K562 (cell line): Measurements from ENCODE around the gene CRADD. TPM values are rescaled to one million over a fixed set of nuclear protein-coding genes. Genes with fewer than 3 reads are reported as not detected.

Experiments used
- ATAC-seq: fragments of 200-7000 bp; cut with Tn5 transposase; 3 replicates; pipeline ENCODE4 v1.9.1; 2020; ENCODE audit warnings: moderate library complexity
- BruUV-seq: library from RNA; stranded (reverse); fragments of 400-500 nt; replicated peaks from 2 replicates; lab custom pipeline; 2021; lab: Mats Ljungman, UMichigan
- CTCF ChIA-PET: fragments of 300-600 bp; formaldehyde crosslinking; extraction: SDS; loops from one replicate; lab custom pipeline; 2021; ENCODE audit warnings: low intra/inter-chr PET ratio; lab: Yijun Ruan, JAX
- POLR2A ChIA-PET: fragments of 300-600, 350-650 bp; sonication (Branson Sonifier 250); formaldehyde crosslinking; extraction: SDS; loops from one replicate; lab custom pipeline; 2021; ENCODE audit warnings: antibody characterized with exemption, inconsistent platforms; lab: Yijun Ruan, JAX
- DNase-seq, 4 experiments: peaks; one replicate each; pipeline versions ENCODE4 v3.0.0 to v3.0.0-alpha.2; 2011 to 2018; ENCODE audit warnings: low spot score in 3 of 4, mixed read lengths in 3 of 4; ENCODE audit errors: extremely low read depth in 1 of 4
- FAIRE-seq: peaks from 2 replicates; lab custom pipeline; 2011; peaks lifted over from hg19 to GRCh38; lab: Jason Lieb, UNC
- H2AFZ ChIP-seq: 2 replicates; pipeline ENCODE4 v1.6.0; 2011; ENCODE audit warnings: low read depth, low read length, control low read depth, inconsistent platforms
- H3K27ac ChIP-seq: fragments of 200-600 bp; 3 replicates; pipeline ENCODE4 v1.8.0; 2011; ENCODE audit warnings: low read depth, mild to moderate bottlenecking, control low read depth, inconsistent platforms, low read length, moderate library complexity, mixed read lengths; ENCODE audit errors: extremely low read depth
- H3K27me3 ChIP-seq, 2 experiments: fragments of 300-600 bp in 1 of 2; 2 replicates in 1 of 2; 3 replicates in 1 of 2; pipeline versions ENCODE4 v1.6.0 to v1.8.0; 2011; ENCODE audit warnings: inconsistent platforms in 2 of 2, low read length in 2 of 2, mild to moderate bottlenecking in 1 of 2, mixed read lengths in 1 of 2, moderate library complexity in 1 of 2; ENCODE audit not compliant: control insufficient read depth in 2 of 2, insufficient read depth in 2 of 2
- H3K36me3 ChIP-seq: fragments of 300-600 bp; 3 replicates; pipeline ENCODE4 v1.8.0; 2011; ENCODE audit warnings: mild to moderate bottlenecking, low read length, inconsistent platforms; ENCODE audit not compliant: control insufficient read depth, insufficient read depth
- H3K4me1 ChIP-seq, 2 experiments: fragments of 200-600 bp in 1 of 2; replicated peaks in 1 of 2; 2 replicates in 1 of 2; 3 replicates in 1 of 2; pipeline versions ENCODE4 v1.5.1 to v1.8.0; 2011; ENCODE audit warnings: inconsistent platforms in 2 of 2, low read length in 2 of 2, mild to moderate bottlenecking in 1 of 2, mixed read lengths in 1 of 2, moderate library complexity in 1 of 2; ENCODE audit not compliant: control insufficient read depth in 2 of 2, insufficient read depth in 2 of 2
- H3K4me2 ChIP-seq: 2 replicates; pipeline ENCODE4 v1.6.1; 2011; ENCODE audit warnings: low read length, control low read depth, inconsistent platforms, mixed read lengths; ENCODE audit not compliant: insufficient read depth
- H3K4me3 ChIP-seq: fragments of 200-600 bp; sonication (generic), shearing (Covaris generic); 2 replicates; pipeline ENCODE4 v1.5.1; 2016; ENCODE audit warnings: control low read depth, inconsistent platforms
- H3K79me2 ChIP-seq: fragments of 200-600 bp; 3 replicates; pipeline ENCODE4 v1.8.0; 2011; ENCODE audit warnings: low read length, inconsistent platforms; ENCODE audit not compliant: control insufficient read depth, insufficient read depth
- H3K9ac ChIP-seq, 2 experiments: 2 replicates each; pipeline versions ENCODE4 v1.6.0 to v1.6.1; 2011; ENCODE audit warnings: low read depth in 2 of 2, low read length in 2 of 2, control low read depth in 1 of 2, inconsistent platforms in 1 of 2, mild to moderate bottlenecking in 1 of 2, mixed read lengths in 1 of 2; ENCODE audit not compliant: insufficient read depth in 1 of 2
- H3K9me1 ChIP-seq: one replicate; pipeline ENCODE4 v1.6.0; 2011; ENCODE audit warnings: inconsistent platforms, mild to moderate bottlenecking, low read length, moderate library complexity; ENCODE audit not compliant: control insufficient read depth, insufficient read depth
- H3K9me3 ChIP-seq: replicated peaks from 2 replicates; pipeline ENCODE4 v1.5.1; 2011; ENCODE audit warnings: low read depth, low read length, inconsistent platforms; ENCODE audit not compliant: control insufficient read depth, insufficient read depth
- H4K20me1 ChIP-seq: replicated peaks from 2 replicates; pipeline ENCODE4 v1.6.1; 2011; ENCODE audit warnings: low read length, inconsistent platforms, mixed read lengths; ENCODE audit not compliant: control insufficient read depth, insufficient read depth
- ARID4B ChIP-seq: sonication (generic); formaldehyde crosslinking; IDR thresholded peaks from 2 replicates; pipeline ENCODE4 v1.8.0; 2022; ENCODE audit warnings: mild to moderate bottlenecking, missing genetic modification reagents
- WGBS: fragments of 100-300 bp; shearing (Covaris generic); methylation state at CpG from one replicate; pipeline ENCODE4 v1.1.6; 2016; ENCODE audit warnings: low coverage, mixed read lengths; ENCODE audit not compliant: insufficient coverage; ENCODE audit errors: missing lambda C conversion rate; 5-methylcytosine and 5-hydroxymethylcytosine counted together
- in situ Hi-C: fragments of 300-500 bp; cut with MboI; formaldehyde crosslinking; loops from 4 replicates; pipeline ENCODE4 v1.15.0; 2018; ENCODE audit warnings: inconsistent platforms, mixed read lengths
- intact Hi-C: fragments of 100-400 bp; cut with micrococcal nuclease; formaldehyde crosslinking; loops from 2 replicates; pipeline ENCODE4 v1.14.2; 2022
- polyA plus RNA-seq, 8 experiments: library from polyadenylated mRNA; depleted of rRNA in 4 of 8; stranded (reverse) in 5 of 8; unstranded in 3 of 8; fragments of >200 nt; fragmentation: Nextera tagmentation in 2 of 8; fragmentation: Illumina TruSeq in 1 of 8; extraction: Ambion mirVana in 2 of 8; extraction: Trizol in 1 of 8; gene quantifications; 2 replicates each; pipeline versions ENCODE4 v1.2.1 to v1.2.3, GENCODE V29; 2011 to 2014; ENCODE audit warnings: inconsistent platforms in 1 of 8, missing spikeins in 1 of 8
- total RNA-seq, 7 experiments: library from RNA; depleted of rRNA in 6 of 7; stranded (reverse); fragments of >200 nt in 6 of 7; fragmentation: Illumina TruSeq in 2 of 7; extraction: Trizol in 2 of 7; gene quantifications; 2 replicates each; pipeline versions ENCODE4 v1.2.1 to v1.2.3, GENCODE V29; 2011 to 2021; ENCODE audit warnings: low replicate concordance in 1 of 7

The CRADD gene
- total and polyA plus RNA-seq, 9 of the 15 experiments (the other 6 are each of a cell fraction or from before 2014, with no cell fraction given), result 20.5 to 41.1 (median 25.9) TPM

DNA sequence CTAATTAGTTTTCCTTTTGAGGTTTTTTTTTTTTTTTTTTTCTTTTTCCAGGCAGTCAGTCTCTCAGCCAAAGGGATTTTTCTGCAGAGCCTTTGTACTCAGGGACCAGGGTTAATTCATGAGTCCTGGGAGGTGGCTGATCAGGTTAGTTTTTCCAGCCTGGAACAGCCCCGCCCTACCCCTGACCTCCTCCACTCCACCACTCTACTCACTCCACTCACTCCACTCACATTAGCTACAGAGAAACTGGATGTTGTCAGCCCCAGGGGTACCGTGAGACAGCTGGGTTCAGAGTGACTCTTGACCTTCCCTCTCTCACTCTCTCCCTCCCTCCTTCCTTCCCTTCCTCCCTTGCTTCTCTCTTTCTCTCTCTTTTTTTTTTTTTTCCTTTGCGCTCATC lies 161.0 kb downstream of the CRADD start:
- intact Hi-C loops (no loop called here), in situ Hi-C loops (no loop called here)
- POLR2A ChIA-PET, result interaction anchor here (0.9 kb wide), 1 partner anchor 10 kb away, joined by 4 read pairs; no protein-coding TSS in a partner anchor
- no peak overlapping the region for H2AFZ ChIP-seq
- no peaks in the 10 kb centered on the region for H4K20me1 ChIP-seq
- H3K9ac ChIP-seq, result no peak overlapping the region
- H3K9me3 ChIP-seq, result no peaks in the 10 kb centered on the region
- H3K36me3 ChIP-seq, result peaks cover 2% of the 10 kb centered on the region; the same call in 1 of the 3 replicates
- H3K4me2 ChIP-seq, result no peak overlapping the region
- no peak for TF ChIP-seq ARID4B (CRISPR knock-in tag)
- H3K9me1 ChIP-seq, result no peaks in the 10 kb centered on the region
- WGBS, result 59% methylated on average over 3 of the region's 3 CpGs
- FAIRE-seq (no peak), ATAC-seq (no peak; the same call in 2 of the 3 replicates), DNase-seq (no peak)
- no peaks in the 10 kb centered on the region for H3K27me3 ChIP-seq
- no peak overlapping the region for H3K27ac ChIP-seq
- CTCF ChIA-PET, result no interaction called here
- no peak overlapping the region for H3K4me3 ChIP-seq
- H3K79me2 ChIP-seq, result no peaks in the 10 kb centered on the region
- BruUV-seq, result no TSS peak
- H3K4me1 ChIP-seq, result no peaks in the 10 kb centered on the region
